ENCODE results near the gene AFG3L2. TPM values are rescaled to one million over a fixed set of nuclear protein-coding genes. Genes with fewer than 3 reads are reported as not detected.
"Not testable (repeated sequence)": the region's sequence is repeated elsewhere in the genome, so short reads cannot be mapped to it uniquely, and the experiment has no call there.

AFG3L2 gene
- total RNA-seq = 44.8 and 95.6 TPM in 2 replicates

GRCh38 chr18:12376754-12377555 is at the start of gene AFG3L2:
AFG3L2 (minus strand) TSS chr18:12377227; CDS start chr18:12377082, 145 bp downstream.
- DNase-seq (ENCODE audit: low read depth) = peak; percentile 87

GRCh38 chr18:12424252-12424651 is 47.2 kb upstream of the AFG3L2 start:
- DNase-seq (ENCODE audit: low read depth) = no peak

- no peak for DNase-seq (ENCODE audit: low read depth)
Measured at GRCh38 chr18:12423820-12424219, 46.8 kb upstream of the AFG3L2 start.

GRCh38 chr18:12423393-12423792 is 46.4 kb upstream of the AFG3L2 start:
- no peak for DNase-seq (ENCODE audit: low read depth)

- no peak for DNase-seq (ENCODE audit: low read depth)
Measured at GRCh38 chr18:12422936-12423335, 45.9 kb upstream of the AFG3L2 start.

- DNase-seq (ENCODE audit: low read depth) = no peak
Measured at GRCh38 chr18:12421732-12422131, 44.7 kb upstream of the AFG3L2 start.

GRCh38 chr18:12420821-12421421 is 43.9 kb upstream of the AFG3L2 start:
- DNase-seq (ENCODE audit: low read depth) = no peak

- DNase-seq (ENCODE audit: low read depth) = no peak
Measured at GRCh38 chr18:12417687-12418086, 40.7 kb upstream of the AFG3L2 start.

- DNase-seq (ENCODE audit: low read depth) = no peak
Measured at GRCh38 chr18:12416098-12416729, 39.2 kb upstream of the AFG3L2 start.

GRCh38 chr18:12411456-12411855 is 34.4 kb upstream of the AFG3L2 start:
- no peak for DNase-seq (ENCODE audit: low read depth)

- not testable (repeated sequence) for DNase-seq (ENCODE audit: low read depth)
Measured at GRCh38 chr18:12410747-12411146, 33.7 kb upstream of the AFG3L2 start.

GRCh38 chr18:12410081-12410481 is 33.1 kb upstream of the AFG3L2 start:
- no peak for DNase-seq (ENCODE audit: low read depth)

GRCh38 chr18:12409469-12409868 is 32.4 kb upstream of the AFG3L2 start:
- DNase-seq (ENCODE audit: low read depth) = peak; percentile 13

- no peak for DNase-seq (ENCODE audit: low read depth)
Measured at GRCh38 chr18:12408247-12408869, 31.3 kb upstream of the AFG3L2 start.

- no peak for DNase-seq (ENCODE audit: low read depth)
Measured at GRCh38 chr18:12406371-12407111, 29.5 kb upstream of the AFG3L2 start.

- DNase-seq (ENCODE audit: low read depth) = no peak
Measured at GRCh38 chr18:12405066-12405465, 28.0 kb upstream of the AFG3L2 start.

- peak; percentile 94 for DNase-seq (ENCODE audit: low read depth)
Measured at GRCh38 chr18:12403601-12404506, 26.8 kb upstream of the AFG3L2 start.

GRCh38 chr18:12401881-12402280 is 24.9 kb upstream of the AFG3L2 start:
- DNase-seq (ENCODE audit: low read depth) = no peak

GRCh38 chr18:12399231-12399630 is 22.2 kb upstream of the AFG3L2 start:
- DNase-seq (ENCODE audit: low read depth) = no peak

- no peak for DNase-seq (ENCODE audit: low read depth)
Measured at GRCh38 chr18:12398625-12399024, 21.6 kb upstream of the AFG3L2 start.

- no peak for DNase-seq (ENCODE audit: low read depth)
Measured at GRCh38 chr18:12397793-12398192, 20.8 kb upstream of the AFG3L2 start.

Measured in renal cortical epithelial cell (primary cell).